Neural cell (in vitro differentiated cells): Measurements from ENCODE around the gene ARSA.

ENCODE experiments used
- CTCF ChIP-seq: fragments of 450-650 bp; IDR thresholded peaks from 2 replicates; pipeline ENCODE4 v1.5.1; 2014; ENCODE audit warnings: antibody characterized with exemption, mild to moderate bottlenecking, moderate library complexity; ENCODE audit not compliant: poor library complexity, severe bottlenecking
- EZH2 ChIP-seq: fragments of 200-600, 300-800 bp; shearing (Covaris generic), sonication (generic); IDR thresholded peaks from 2 replicates; pipeline ENCODE4 v1.6.1; 2014; ENCODE audit warnings: antibody characterized with exemption, low read length, borderline replicate concordance, mild to moderate bottlenecking; ENCODE audit not compliant: insufficient read depth, poor library complexity, severe bottlenecking
- RAD21 ChIP-seq: fragments of 450-650 bp; conservative IDR thresholded peaks from 2 replicates; pipeline ENCODE4 v1.6.1; 2014; ENCODE audit warnings: antibody characterized with exemption, mild to moderate bottlenecking, moderate library complexity
- TAF1 ChIP-seq: IDR thresholded peaks from 2 replicates; pipeline ENCODE4 v1.6.1; 2012; ENCODE audit warnings: low read depth

- TF ChIP-seq CTCF (no peak), EZH2 (no peak), TAF1 (no peak), RAD21 (no peak)
Measured at GRCh38 chr22:50597097-50597496, 30.9 kb downstream of the ARSA start.
